Endothelial cell of umbilical vein (primary cell): ENCODE data around the gene RASSF5.

Experiments used
- EZH2 ChIP-seq: IDR thresholded peaks from 2 replicates; pipeline ENCODE4 v1.6.1; 2012; ENCODE audit warnings: borderline replicate concordance, low read depth, mild to moderate bottlenecking, moderate library complexity, low read length, inconsistent platforms; ENCODE audit not compliant: severe bottlenecking
- JUN ChIP-seq: IDR thresholded peaks from 2 replicates; pipeline ENCODE4 v1.6.1; 2011; ENCODE audit warnings: borderline replicate concordance, low read depth; ENCODE audit not compliant: insufficient read length, insufficient read depth
- MYC ChIP-seq: IDR thresholded peaks from one replicate; pipeline ENCODE4 v1.6.1; 2011; ENCODE audit warnings: mild to moderate bottlenecking, low read depth, low read length
- POLR2A ChIP-seq: IDR thresholded peaks from 2 replicates; pipeline ENCODE4 v1.6.1; 2012; ENCODE audit warnings: low read depth, mild to moderate bottlenecking, control low read depth, low read length
- POLR2AphosphoS5 ChIP-seq: IDR thresholded peaks from 2 replicates; pipeline ENCODE4 v1.6.1; 2012; ENCODE audit warnings: low read depth, mild to moderate bottlenecking, control low read depth, low read length, moderate library complexity; ENCODE audit not compliant: insufficient read depth
- TF ChIP-seq, protein P1 (sequence below), 2 donors: IDR thresholded peaks; 1 replicate in 1 of 2; 2 replicates in 1 of 2; pipeline ENCODE4 v1.5.1; 2011; ENCODE audit warnings: low read length in 2 of 2, mild to moderate bottlenecking in 2 of 2, moderate library complexity in 2 of 2, control low read depth in 1 of 2, inconsistent platforms in 1 of 2, low read depth in 1 of 2; ENCODE audit not compliant: insufficient read depth in 1 of 2; ENCODE audit errors: extremely low read depth in 1 of 2
- TF ChIP-seq, protein P2 (sequence below): IDR thresholded peaks from 2 replicates; pipeline ENCODE4 v1.6.1; 2011; ENCODE audit not compliant: insufficient read depth, insufficient read length

GRCh38 chr1:206511362-206512057 lies 4.2 kb downstream of the RASSF5 start:
- TF ChIP-seq POLR2AphosphoS5 (no peak), EZH2 (no peak), POLR2A (no peak), JUN (no peak), MYC (no peak)
- TF ChIP-seq, protein P1, sequence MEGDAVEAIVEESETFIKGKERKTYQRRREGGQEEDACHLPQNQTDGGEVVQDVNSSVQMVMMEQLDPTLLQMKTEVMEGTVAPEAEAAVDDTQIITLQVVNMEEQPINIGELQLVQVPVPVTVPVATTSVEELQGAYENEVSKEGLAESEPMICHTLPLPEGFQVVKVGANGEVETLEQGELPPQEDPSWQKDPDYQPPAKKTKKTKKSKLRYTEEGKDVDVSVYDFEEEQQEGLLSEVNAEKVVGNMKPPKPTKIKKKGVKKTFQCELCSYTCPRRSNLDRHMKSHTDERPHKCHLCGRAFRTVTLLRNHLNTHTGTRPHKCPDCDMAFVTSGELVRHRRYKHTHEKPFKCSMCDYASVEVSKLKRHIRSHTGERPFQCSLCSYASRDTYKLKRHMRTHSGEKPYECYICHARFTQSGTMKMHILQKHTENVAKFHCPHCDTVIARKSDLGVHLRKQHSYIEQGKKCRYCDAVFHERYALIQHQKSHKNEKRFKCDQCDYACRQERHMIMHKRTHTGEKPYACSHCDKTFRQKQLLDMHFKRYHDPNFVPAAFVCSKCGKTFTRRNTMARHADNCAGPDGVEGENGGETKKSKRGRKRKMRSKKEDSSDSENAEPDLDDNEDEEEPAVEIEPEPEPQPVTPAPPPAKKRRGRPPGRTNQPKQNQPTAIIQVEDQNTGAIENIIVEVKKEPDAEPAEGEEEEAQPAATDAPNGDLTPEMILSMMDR (IDR thresholded peaks at IDR 0.05; ENCODE audit: extremely low read depth in 1 of 2, insufficient read depth in 1 of 2, low read depth in 1 of 2, low read length in 2 of 2) = no peak
- TF ChIP-seq, protein P2, sequence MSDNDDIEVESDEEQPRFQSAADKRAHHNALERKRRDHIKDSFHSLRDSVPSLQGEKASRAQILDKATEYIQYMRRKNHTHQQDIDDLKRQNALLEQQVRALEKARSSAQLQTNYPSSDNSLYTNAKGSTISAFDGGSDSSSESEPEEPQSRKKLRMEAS = no peak
